WTC11 (cell line): Measurements from ENCODE around the gene AGAP1. TPM values are rescaled to one million over a fixed set of nuclear protein-coding genes. Genes with fewer than 3 reads are reported as not detected.

Experiments used
- ATAC-seq: fragments of 200-7000 bp; cut with Tn5 transposase; 2 replicates; pipeline ENCODE4 v1.10.0; 2021; ENCODE audit warnings: mild to moderate bottlenecking, moderate library complexity
- CTCF ChIA-PET: fragments of 300-600 bp; sonication (Branson Sonifier 250); formaldehyde crosslinking; loops from one replicate; lab custom pipeline; 2021; ENCODE audit warnings: antibody characterized with exemption; lab: Charles Lee
- POLR2A ChIA-PET: fragments of 350-600 bp; sonication (Branson Sonifier 250); formaldehyde crosslinking; loops from one replicate; lab custom pipeline; 2021; ENCODE audit warnings: antibody characterized with exemption; lab: Charles Lee
- DNase-seq: peaks from one replicate; pipeline ENCODE4 v3.0.0; 2021; ENCODE audit warnings: low spot score
- H3K27ac Mint-ChIP-seq: 2 replicates; pipeline ENCODE4 v1.8.0; 2021; ENCODE audit warnings: mixed read lengths
- H3K27me3 Mint-ChIP-seq: 2 replicates; pipeline ENCODE4 v1.8.0; 2021; ENCODE audit warnings: low read depth, mild to moderate bottlenecking, moderate library complexity, mixed read lengths
- H3K36me3 Mint-ChIP-seq: 2 replicates; pipeline ENCODE4 v1.8.0; 2021; ENCODE audit warnings: mixed read lengths
- H3K4me1 Mint-ChIP-seq: 2 replicates; pipeline ENCODE4 v1.8.0; 2022; ENCODE audit warnings: mixed read lengths
- H3K4me3 Mint-ChIP-seq: 2 replicates; pipeline ENCODE4 v1.8.0; 2021; ENCODE audit warnings: mild to moderate bottlenecking, moderate library complexity, mixed read lengths
- H3K9me3 Mint-ChIP-seq: 2 replicates; pipeline ENCODE4 v1.8.0; 2021; ENCODE audit warnings: mixed read lengths
- CBFB ChIP-seq: sonication (generic); formaldehyde crosslinking; IDR thresholded peaks from 2 replicates; pipeline ENCODE4 v1.8.1; 2022; ENCODE audit warnings: mild to moderate bottlenecking, low read depth, missing genetic modification reagents
- CREB1 ChIP-seq: sonication (generic); formaldehyde crosslinking; IDR thresholded peaks from 2 replicates; pipeline ENCODE4 v1.8.0; 2023; ENCODE audit warnings: mild to moderate bottlenecking, missing genetic modification reagents
- CREM ChIP-seq: sonication (generic); formaldehyde crosslinking; IDR thresholded peaks from 2 replicates; pipeline ENCODE4 v1.8.1; 2022; ENCODE audit warnings: mild to moderate bottlenecking, missing genetic modification reagents, moderate library complexity
- EMX1 ChIP-seq: fragments of 250-450 bp; sonication (Bioruptor Pico); IDR thresholded peaks from 2 replicates; pipeline ENCODE4 v1.8.0; 2021; ENCODE audit warnings: mild to moderate bottlenecking
- FOXP1 ChIP-seq: sonication (generic); formaldehyde crosslinking; IDR thresholded peaks from 2 replicates; pipeline ENCODE4 v1.8.0; 2022; ENCODE audit warnings: missing genetic modification reagents, mild to moderate bottlenecking, moderate library complexity, borderline replicate concordance
- GRHL2 ChIP-seq: fragments of 250-450 bp; sonication (Bioruptor Pico); IDR thresholded peaks from 2 replicates; pipeline ENCODE4 v1.8.0; 2022; ENCODE audit warnings: mild to moderate bottlenecking, moderate library complexity; ENCODE audit not compliant: insufficient replicate concordance, severe bottlenecking
- GTF2I ChIP-seq: fragments of 250-450 bp; sonication (Bioruptor Pico); conservative IDR thresholded peaks from 2 replicates; pipeline ENCODE4 v1.4.0; 2021; ENCODE audit warnings: mild to moderate bottlenecking
- HMGA2 ChIP-seq: fragments of 250-450 bp; sonication (Bioruptor Pico); IDR thresholded peaks from 2 replicates; pipeline ENCODE4 v1.4.0; 2021; ENCODE audit warnings: mild to moderate bottlenecking, moderate library complexity
- IRF2 ChIP-seq: sonication (generic); formaldehyde crosslinking; IDR thresholded peaks from 2 replicates; pipeline ENCODE4 v1.8.0; 2022; ENCODE audit warnings: low read depth, missing genetic modification reagents, borderline replicate concordance
- NFYB ChIP-seq: sonication (generic); formaldehyde crosslinking; conservative IDR thresholded peaks from 2 replicates; pipeline ENCODE4 v1.8.0; 2022; ENCODE audit warnings: low read depth, missing genetic modification reagents
- NR1H2 ChIP-seq: sonication (generic); formaldehyde crosslinking; IDR thresholded peaks from 2 replicates; pipeline ENCODE4 v1.9.0; 2021; ENCODE audit warnings: mild to moderate bottlenecking, moderate library complexity, missing genetic modification reagents
- NR3C1 ChIP-seq: sonication (generic); formaldehyde crosslinking; conservative IDR thresholded peaks from 2 replicates; pipeline ENCODE4 v1.8.1; 2023; ENCODE audit warnings: low read depth, mild to moderate bottlenecking, missing genetic modification reagents
- OVOL2 ChIP-seq: fragments of 250-450 bp; sonication (Bioruptor Pico); IDR thresholded peaks from 2 replicates; pipeline ENCODE4 v1.9.0; 2021; ENCODE audit warnings: mild to moderate bottlenecking, borderline replicate concordance
- RORB ChIP-seq: fragments of 250-450 bp; sonication (Bioruptor Pico); IDR thresholded peaks from 2 replicates; pipeline ENCODE4 v1.9.0; 2021; ENCODE audit warnings: mild to moderate bottlenecking
- SP1 ChIP-seq: sonication (generic); formaldehyde crosslinking; conservative IDR thresholded peaks from 2 replicates; pipeline ENCODE4 v1.8.1; 2022; ENCODE audit warnings: missing genetic modification reagents
- TP53 ChIP-seq: sonication (generic); formaldehyde crosslinking; IDR thresholded peaks from 2 replicates; pipeline ENCODE4 v1.8.1; 2023; ENCODE audit warnings: mild to moderate bottlenecking, missing genetic modification reagents
- total RNA-seq: library from RNA; stranded (reverse); gene quantifications from 3 replicates; pipeline ENCODE4 v1.2.3, GENCODE V29; 2021
- TF ChIP-seq, protein P1 (sequence below): sonication (generic); formaldehyde crosslinking; IDR thresholded peaks from 2 replicates; pipeline ENCODE4 v1.8.0; 2022; ENCODE audit warnings: mild to moderate bottlenecking, missing genetic modification reagents
- TF ChIP-seq, protein P2 (sequence below): sonication (generic); formaldehyde crosslinking; IDR thresholded peaks from 2 replicates; pipeline ENCODE4 v1.8.1; 2022; ENCODE audit warnings: missing genetic modification reagents, borderline replicate concordance
- TF ChIP-seq, protein P3 (sequence below): sonication (generic); formaldehyde crosslinking; IDR thresholded peaks from 2 replicates; pipeline ENCODE4 v1.8.0; 2023; ENCODE audit warnings: mild to moderate bottlenecking, missing genetic modification reagents
- TF ChIP-seq, protein P4 (sequence below): fragments of 250-450 bp; sonication (Bioruptor Pico); IDR thresholded peaks from 2 replicates; pipeline ENCODE4 v2.1.2; 2022; ENCODE audit warnings: mild to moderate bottlenecking, moderate library complexity
- TF ChIP-seq, protein P5 (sequence below): sonication (generic); formaldehyde crosslinking; IDR thresholded peaks from 2 replicates; pipeline ENCODE4 v1.8.0; 2022; ENCODE audit warnings: missing genetic modification reagents
- TF ChIP-seq, protein P6 (sequence below): sonication (generic); formaldehyde crosslinking; IDR thresholded peaks from 2 replicates; pipeline ENCODE4 v1.8.0; 2023; ENCODE audit warnings: missing genetic modification reagents

AGAP1 gene
- total RNA-seq, 1 experiment from 2014 or later = 49.3 TPM

DNA sequence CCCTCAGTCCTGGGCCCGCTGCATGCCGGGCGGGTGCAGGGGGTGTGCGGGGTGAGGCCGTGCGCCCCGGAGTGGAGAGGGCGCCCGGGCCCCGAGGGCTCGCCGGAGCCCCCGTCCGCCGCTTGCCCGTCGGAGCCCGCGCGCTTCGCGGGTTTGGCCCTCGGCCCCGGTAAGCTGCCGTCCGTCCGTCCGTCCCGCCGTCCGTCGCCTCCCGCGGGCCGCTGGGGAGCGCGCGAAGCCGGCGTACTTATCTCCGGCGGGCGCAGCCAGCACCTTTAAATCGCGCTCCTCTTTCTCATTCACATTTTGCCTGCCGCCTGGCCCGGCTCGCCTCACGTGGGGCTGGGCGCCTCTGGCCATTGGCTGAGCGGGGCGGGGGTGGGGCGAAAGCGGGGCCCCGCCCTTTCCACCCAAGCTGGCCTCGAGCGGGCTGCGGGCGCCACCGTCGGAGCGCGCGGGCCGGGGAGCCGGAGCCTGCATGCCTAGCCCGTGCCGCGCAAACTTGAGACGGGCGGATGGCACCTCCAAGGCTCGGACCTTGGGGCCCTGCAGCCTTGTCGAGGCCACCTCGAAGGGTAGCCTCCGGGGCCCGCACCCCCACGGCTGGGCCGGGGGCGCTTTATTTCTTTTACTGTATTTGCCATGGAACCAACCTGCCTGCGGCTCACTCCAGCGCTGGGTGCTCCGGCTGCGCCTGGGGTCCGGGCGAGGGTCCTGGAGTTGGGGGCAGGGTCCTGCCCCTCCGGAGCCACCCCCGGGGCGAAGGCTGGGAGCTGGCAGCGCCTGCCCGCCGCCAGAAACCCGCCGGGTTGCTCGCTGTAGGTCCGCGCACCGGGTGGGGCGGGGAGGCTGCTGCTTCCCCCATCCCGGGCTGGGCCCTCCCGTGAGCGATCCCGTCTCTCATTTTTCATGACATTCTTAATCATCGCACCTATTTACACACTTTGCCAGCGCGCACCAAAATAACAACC, 674.6 kb downstream of the AGAP1 start, which contains the start of gene GBX2 (continued):
- TF ChIP-seq, protein P1, sequence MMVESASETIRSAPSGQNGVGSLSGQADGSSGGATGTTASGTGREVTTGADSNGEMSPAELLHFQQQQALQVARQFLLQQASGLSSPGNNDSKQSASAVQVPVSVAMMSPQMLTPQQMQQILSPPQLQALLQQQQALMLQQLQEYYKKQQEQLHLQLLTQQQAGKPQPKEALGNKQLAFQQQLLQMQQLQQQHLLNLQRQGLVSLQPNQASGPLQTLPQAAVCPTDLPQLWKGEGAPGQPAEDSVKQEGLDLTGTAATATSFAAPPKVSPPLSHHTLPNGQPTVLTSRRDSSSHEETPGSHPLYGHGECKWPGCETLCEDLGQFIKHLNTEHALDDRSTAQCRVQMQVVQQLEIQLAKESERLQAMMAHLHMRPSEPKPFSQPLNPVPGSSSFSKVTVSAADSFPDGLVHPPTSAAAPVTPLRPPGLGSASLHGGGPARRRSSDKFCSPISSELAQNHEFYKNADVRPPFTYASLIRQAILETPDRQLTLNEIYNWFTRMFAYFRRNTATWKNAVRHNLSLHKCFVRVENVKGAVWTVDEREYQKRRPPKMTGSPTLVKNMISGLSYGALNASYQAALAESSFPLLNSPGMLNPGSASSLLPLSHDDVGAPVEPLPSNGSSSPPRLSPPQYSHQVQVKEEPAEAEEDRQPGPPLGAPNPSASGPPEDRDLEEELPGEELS (CRISPR knock-in tag) = peak; percentile 92
- TF ChIP-seq OVOL2 (CRISPR knock-in tag) (no peak), IRF2 (CRISPR knock-in tag) (0 out of 2 replicates have a peak, but pooled peaks have one; percentile 43), CREM (CRISPR knock-in tag) (0 out of 2 replicates have a peak, but pooled peaks have one; percentile 23), TP53 (peak; percentile 71; the same call in 1 of the 2 replicates), NFYB (peak; percentile 73), GRHL2 (CRISPR knock-in tag) (no peak), SP1 (CRISPR knock-in tag) (peak; percentile 74), CREB1 (CRISPR knock-in tag) (peak; percentile 36; the same call in 1 of the 2 replicates)
- TF ChIP-seq, protein P2, sequence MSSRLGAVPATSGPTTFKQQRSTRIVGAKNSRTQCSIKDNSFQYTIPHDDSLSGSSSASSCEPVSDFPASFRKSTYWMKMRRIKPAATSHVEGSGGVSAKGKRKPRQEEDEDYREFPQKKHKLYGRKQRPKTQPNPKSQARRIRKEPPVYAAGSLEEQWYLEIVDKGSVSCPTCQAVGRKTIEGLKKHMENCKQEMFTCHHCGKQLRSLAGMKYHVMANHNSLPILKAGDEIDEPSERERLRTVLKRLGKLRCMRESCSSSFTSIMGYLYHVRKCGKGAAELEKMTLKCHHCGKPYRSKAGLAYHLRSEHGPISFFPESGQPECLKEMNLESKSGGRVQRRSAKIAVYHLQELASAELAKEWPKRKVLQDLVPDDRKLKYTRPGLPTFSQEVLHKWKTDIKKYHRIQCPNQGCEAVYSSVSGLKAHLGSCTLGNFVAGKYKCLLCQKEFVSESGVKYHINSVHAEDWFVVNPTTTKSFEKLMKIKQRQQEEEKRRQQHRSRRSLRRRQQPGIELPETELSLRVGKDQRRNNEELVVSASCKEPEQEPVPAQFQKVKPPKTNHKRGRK (CRISPR knock-in tag) = no peak
- TF ChIP-seq, protein P3, sequence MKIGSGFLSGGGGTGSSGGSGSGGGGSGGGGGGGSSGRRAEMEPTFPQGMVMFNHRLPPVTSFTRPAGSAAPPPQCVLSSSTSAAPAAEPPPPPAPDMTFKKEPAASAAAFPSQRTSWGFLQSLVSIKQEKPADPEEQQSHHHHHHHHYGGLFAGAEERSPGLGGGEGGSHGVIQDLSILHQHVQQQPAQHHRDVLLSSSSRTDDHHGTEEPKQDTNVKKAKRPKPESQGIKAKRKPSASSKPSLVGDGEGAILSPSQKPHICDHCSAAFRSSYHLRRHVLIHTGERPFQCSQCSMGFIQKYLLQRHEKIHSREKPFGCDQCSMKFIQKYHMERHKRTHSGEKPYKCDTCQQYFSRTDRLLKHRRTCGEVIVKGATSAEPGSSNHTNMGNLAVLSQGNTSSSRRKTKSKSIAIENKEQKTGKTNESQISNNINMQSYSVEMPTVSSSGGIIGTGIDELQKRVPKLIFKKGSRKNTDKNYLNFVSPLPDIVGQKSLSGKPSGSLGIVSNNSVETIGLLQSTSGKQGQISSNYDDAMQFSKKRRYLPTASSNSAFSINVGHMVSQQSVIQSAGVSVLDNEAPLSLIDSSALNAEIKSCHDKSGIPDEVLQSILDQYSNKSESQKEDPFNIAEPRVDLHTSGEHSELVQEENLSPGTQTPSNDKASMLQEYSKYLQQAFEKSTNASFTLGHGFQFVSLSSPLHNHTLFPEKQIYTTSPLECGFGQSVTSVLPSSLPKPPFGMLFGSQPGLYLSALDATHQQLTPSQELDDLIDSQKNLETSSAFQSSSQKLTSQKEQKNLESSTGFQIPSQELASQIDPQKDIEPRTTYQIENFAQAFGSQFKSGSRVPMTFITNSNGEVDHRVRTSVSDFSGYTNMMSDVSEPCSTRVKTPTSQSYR = peak; percentile 56; the same call in 1 of the 2 replicates

DNA sequence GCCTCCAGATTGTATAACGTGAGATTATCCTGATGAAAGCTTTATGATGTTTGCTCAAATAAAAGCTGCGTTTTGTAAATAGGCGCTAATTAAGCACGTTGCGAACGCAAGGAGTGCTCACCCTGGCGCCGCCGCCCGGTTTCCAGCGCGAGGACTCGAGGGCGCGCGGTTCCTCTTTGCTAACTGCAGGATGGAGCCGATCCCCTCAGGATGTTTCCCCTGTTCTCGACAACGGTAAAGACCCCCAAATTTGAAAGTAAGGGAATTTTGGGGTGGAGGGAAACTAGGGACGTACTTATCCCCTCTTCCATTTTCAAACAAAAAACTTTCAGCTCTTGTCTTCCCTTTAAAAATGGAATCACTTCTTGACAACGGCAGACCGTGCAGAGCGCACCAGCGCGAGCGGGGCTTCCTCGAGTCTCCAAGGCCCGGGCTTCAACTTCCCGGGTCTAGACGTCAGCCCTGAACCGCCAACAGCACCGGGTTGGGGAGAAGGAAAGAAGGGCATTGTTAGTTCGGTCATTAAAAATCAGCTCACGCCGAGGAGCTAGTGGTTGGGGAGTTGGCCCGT, 675.4 kb downstream of the AGAP1 start:
- ChIA-PET POLR2A (no interaction called here), CTCF (interaction anchor here (1.0 to 3.5 kb wide), 6 partner anchors 9 to 232 kb away, joined by 3 to 35 read pairs (median 8); no protein-coding TSS in a partner anchor)
- Mint-ChIP-seq H3K4me1 (peaks cover 65% of the 10 kb centered on the region), H3K9me3 (no peaks in the 10 kb centered on the region), H3K27ac (no peak overlapping the region; the same call in 1 of the 2 replicates), H3K27me3 (peaks cover 88% of the 10 kb centered on the region), H3K36me3 (peaks cover 7% of the 10 kb centered on the region), H3K4me3 (peak overlapping the region; percentile 71)
- ATAC-seq (0 out of 2 replicates have a peak, but pooled peaks have one; percentile 3), DNase-seq (peak; percentile 62)
- no peak for TF ChIP-seq NR1H2 (CRISPR knock-in tag)
- TF ChIP-seq HMGA2 (CRISPR knock-in tag) = no peak
- TF ChIP-seq, protein P4, sequence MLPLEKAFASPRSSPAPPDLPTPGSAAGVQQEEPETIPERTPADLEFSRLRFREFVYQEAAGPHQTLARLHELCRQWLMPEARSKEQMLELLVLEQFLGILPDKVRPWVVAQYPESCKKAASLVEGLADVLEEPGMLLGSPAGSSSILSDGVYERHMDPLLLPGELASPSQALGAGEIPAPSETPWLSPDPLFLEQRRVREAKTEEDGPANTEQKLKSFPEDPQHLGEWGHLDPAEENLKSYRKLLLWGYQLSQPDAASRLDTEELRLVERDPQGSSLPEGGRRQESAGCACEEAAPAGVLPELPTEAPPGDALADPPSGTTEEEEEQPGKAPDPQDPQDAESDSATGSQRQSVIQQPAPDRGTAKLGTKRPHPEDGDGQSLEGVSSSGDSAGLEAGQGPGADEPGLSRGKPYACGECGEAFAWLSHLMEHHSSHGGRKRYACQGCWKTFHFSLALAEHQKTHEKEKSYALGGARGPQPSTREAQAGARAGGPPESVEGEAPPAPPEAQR (CRISPR knock-in tag) = no peak
- no peak for TF ChIP-seq RORB (CRISPR knock-in tag)
- TF ChIP-seq IRF2 (CRISPR knock-in tag) = no peak
- TF ChIP-seq, protein P5, sequence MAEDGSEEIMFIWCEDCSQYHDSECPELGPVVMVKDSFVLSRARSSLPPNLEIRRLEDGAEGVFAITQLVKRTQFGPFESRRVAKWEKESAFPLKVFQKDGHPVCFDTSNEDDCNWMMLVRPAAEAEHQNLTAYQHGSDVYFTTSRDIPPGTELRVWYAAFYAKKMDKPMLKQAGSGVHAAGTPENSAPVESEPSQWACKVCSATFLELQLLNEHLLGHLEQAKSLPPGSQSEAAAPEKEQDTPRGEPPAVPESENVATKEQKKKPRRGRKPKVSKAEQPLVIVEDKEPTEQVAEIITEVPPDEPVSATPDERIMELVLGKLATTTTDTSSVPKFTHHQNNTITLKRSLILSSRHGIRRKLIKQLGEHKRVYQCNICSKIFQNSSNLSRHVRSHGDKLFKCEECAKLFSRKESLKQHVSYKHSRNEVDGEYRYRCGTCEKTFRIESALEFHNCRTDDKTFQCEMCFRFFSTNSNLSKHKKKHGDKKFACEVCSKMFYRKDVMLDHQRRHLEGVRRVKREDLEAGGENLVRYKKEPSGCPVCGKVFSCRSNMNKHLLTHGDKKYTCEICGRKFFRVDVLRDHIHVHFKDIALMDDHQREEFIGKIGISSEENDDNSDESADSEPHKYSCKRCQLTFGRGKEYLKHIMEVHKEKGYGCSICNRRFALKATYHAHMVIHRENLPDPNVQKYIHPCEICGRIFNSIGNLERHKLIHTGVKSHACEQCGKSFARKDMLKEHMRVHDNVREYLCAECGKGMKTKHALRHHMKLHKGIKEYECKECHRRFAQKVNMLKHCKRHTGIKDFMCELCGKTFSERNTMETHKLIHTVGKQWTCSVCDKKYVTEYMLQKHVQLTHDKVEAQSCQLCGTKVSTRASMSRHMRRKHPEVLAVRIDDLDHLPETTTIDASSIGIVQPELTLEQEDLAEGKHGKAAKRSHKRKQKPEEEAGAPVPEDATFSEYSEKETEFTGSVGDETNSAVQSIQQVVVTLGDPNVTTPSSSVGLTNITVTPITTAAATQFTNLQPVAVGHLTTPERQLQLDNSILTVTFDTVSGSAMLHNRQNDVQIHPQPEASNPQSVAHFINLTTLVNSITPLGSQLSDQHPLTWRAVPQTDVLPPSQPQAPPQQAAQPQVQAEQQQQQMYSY (CRISPR knock-in tag) = no peak
- no peak for TF ChIP-seq GTF2I (CRISPR knock-in tag)
- TF ChIP-seq, protein P6, sequence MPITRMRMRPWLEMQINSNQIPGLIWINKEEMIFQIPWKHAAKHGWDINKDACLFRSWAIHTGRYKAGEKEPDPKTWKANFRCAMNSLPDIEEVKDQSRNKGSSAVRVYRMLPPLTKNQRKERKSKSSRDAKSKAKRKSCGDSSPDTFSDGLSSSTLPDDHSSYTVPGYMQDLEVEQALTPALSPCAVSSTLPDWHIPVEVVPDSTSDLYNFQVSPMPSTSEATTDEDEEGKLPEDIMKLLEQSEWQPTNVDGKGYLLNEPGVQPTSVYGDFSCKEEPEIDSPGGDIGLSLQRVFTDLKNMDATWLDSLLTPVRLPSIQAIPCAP (CRISPR knock-in tag) = no peak
- no peak for TF ChIP-seq EMX1 (CRISPR knock-in tag)
- no peak for TF ChIP-seq FOXP1 (CRISPR knock-in tag)
- no peak for TF ChIP-seq NR3C1 (CRISPR knock-in tag)
- no peak for TF ChIP-seq CBFB (CRISPR knock-in tag)
